Measurements from ENCODE around the gene SERPINB6. TPM values are rescaled to one million over a fixed set of nuclear protein-coding genes. Genes with fewer than 3 reads are reported as not detected.

Gene SERPINB6
- total RNA-seq, 1 experiment from 2014 or later = 39.0 TPM

DNA sequence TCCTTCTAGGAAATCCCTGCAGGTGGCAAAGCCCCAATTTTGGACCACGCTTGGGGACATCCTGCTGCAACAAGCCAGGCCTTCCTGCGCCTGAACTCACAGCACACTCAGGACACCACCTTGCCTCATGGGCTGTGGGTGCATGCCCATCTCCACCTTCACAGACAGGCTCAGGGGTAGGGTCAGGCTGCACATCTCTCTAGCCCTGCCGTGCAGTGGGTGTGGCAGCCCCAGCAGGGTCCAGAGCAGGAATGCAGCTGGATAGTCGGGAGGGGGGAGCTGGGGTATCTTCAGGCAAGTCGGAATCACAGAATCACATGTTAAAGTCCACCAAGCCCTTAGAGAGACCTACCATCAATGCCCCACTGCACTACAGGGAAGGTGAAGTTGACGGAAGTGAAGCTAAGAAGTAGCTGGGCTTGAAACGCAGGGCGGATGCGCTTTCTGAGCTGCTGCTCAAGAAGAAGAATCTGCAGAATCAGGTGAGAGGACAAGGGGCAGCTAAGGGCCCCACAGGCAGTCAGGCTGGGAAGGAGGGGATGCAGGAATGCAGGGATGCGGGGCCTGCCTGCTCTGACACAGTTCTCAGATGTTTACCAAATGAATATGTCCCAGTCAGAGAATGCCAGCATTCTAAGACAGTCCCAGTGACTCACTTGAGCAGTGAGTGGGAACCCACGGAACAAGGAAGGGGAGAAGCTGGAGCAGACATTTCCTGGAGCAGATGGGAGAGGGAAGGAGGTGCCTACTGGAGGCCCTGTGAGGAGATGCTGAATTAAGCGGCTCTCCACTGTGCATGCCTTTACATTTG lies 11.3 kb downstream of the SERPINB6 start:
- Mint-ChIP-seq H3K4me3 (no peak overlapping the region; a peak in 1 of 5 replicates), H3K27ac (peak overlapping the region; percentile 68 to 87 (median 78))
- no peak overlapping the region for H3K27ac ChIP-seq (ENCODE audit: insufficient read length, low read depth, low read length)

More for the DNA sequence above, 11.3 kb downstream of the SERPINB6 start:
- Histone ChIP-seq H3K9me3 (ENCODE audit: control insufficient read depth, low read depth, low read length) (no peaks in the 10 kb centered on the region), H3K18ac (ENCODE audit: insufficient read length, low read depth, low read length) (no peak overlapping the region), H2BK20ac (ENCODE audit: low read depth, low read length, poor library complexity, severe bottlenecking) (no peak overlapping the region), H3K79me2 (ENCODE audit: insufficient read depth, low read length) (no peaks in the 10 kb centered on the region), H3K23ac (ENCODE audit: insufficient read length, low read depth, low read length) (no peak overlapping the region), H4K20me1 (ENCODE audit: control insufficient read depth, insufficient read depth, insufficient read length) (no peaks in the 10 kb centered on the region), H3K9ac (ENCODE audit: extremely low read depth, insufficient read length, low read length) (no peak overlapping the region), H2BK12ac (ENCODE audit: insufficient read length, low read depth, low read length) (no peak overlapping the region), H3K4me1 (ENCODE audit: insufficient read depth, low read length) (peaks cover 11% of the 10 kb centered on the region; the same call in 1 of the 2 replicates), H3K4me2 (ENCODE audit: insufficient read depth, insufficient read length, low read length) (no peak overlapping the region), H3T11ph (ENCODE audit: low read length) (no peak overlapping the region), H2AK5ac (ENCODE audit: insufficient read length, low read length) (no peak overlapping the region), H3K56ac (ENCODE audit: insufficient read length, low read depth, low read length) (no peak overlapping the region), H4K5ac (ENCODE audit: insufficient read length, low read depth, low read length) (no peak overlapping the region), H3K23me2 (ENCODE audit: insufficient read length, low read depth, low read length, poor library complexity, severe bottlenecking) (no peaks in the 10 kb centered on the region), H3K14ac (ENCODE audit: insufficient read depth, low read length) (no peak overlapping the region; the same call in 1 of the 2 replicates), H3K4ac (ENCODE audit: low read depth, low read length) (no peak overlapping the region), H2BK15ac (ENCODE audit: low read depth, low read length) (no peak overlapping the region), H4K91ac (ENCODE audit: insufficient read length, low read depth, low read length) (no peak overlapping the region), H2BK120ac (ENCODE audit: low read depth, low read length, poor library complexity, severe bottlenecking) (no peak overlapping the region), H3K27me3 (ENCODE audit: insufficient read depth, low read length) (no peaks in the 10 kb centered on the region), H3K79me1 (ENCODE audit: insufficient read depth, low read depth, low read length, poor library complexity, severe bottlenecking) (no peaks in the 10 kb centered on the region), H4K8ac (replicated peaks; ENCODE audit: insufficient read length, low read depth, low read length) (no peak overlapping the region), H2AFZ (ENCODE audit: low read length) (no peak overlapping the region), H2BK5ac (ENCODE audit: insufficient read length, low read length) (no peak overlapping the region)
- Mint-ChIP-seq H3K4me1 (peaks cover 44 to 56% of the 10 kb centered on the region in 2 experiments), H3K27me3 (ENCODE audit: low read depth) (no peaks in the 10 kb centered on the region), H3K36me3 (ENCODE audit: insufficient read depth in 1 of 3, low read depth in 3 of 3) (peaks cover 0 to 3% (median 0%) of the 10 kb centered on the region in 3 experiments; a peak in 2 of 7 replicates), H3K9me3 (no peaks in the 10 kb centered on the region)
- DNase-seq = peak; percentile 64
- whole genome bisulfite sequencing (ENCODE audit: extremely low coverage, insufficient read length, low lambda C conversion rate) = no CpG with 5 or more reads among the region's 12 CpGs
- TF ChIP-seq, protein P1, sequence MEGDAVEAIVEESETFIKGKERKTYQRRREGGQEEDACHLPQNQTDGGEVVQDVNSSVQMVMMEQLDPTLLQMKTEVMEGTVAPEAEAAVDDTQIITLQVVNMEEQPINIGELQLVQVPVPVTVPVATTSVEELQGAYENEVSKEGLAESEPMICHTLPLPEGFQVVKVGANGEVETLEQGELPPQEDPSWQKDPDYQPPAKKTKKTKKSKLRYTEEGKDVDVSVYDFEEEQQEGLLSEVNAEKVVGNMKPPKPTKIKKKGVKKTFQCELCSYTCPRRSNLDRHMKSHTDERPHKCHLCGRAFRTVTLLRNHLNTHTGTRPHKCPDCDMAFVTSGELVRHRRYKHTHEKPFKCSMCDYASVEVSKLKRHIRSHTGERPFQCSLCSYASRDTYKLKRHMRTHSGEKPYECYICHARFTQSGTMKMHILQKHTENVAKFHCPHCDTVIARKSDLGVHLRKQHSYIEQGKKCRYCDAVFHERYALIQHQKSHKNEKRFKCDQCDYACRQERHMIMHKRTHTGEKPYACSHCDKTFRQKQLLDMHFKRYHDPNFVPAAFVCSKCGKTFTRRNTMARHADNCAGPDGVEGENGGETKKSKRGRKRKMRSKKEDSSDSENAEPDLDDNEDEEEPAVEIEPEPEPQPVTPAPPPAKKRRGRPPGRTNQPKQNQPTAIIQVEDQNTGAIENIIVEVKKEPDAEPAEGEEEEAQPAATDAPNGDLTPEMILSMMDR (conservative IDR thresholded peaks at IDR 0.05) = no peak

Measured in H9 (cell line).